ENCODE measurements around the gene THRB.

DNA sequence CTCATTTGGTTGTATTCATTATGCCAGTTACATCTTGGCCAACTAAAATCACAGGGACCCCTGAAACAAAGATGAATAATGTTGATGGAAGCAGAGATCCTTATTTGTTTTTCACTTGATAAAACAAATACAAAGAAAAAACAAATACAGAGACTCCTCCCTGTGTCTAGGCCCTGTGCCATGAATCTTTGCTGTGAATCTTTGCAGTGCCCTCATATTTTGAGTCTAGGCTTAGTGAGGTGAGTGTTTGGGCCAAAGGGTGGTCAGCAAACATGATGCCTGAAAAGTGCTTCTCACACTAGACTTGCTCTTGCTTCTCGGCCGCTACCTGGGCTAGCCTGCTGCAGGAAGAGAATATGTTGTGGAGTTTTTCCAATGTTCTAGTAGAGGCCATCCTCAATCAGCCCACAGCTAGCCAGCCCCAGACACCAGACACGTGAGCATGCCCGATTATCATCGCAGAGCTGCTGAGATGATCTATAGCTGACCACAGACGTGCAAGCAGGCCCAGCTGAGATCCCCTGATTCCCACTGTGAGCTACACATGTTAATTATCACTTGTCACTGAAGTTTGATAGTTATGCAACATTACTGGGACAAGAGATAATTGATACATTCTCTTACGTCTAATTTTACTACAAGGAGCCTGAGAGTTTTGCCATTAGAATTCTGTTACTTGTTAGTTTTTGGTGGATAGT, 191.4 kb downstream of the THRB start:
- TF ChIP-seq ZNF274 (IDR thresholded peaks at IDR 0.05; ENCODE audit: low read depth, low read length) (no peak), SUZ12 (IDR thresholded peaks at IDR 0.05; ENCODE audit: extremely low read depth, insufficient read depth, insufficient read length) (no peak)

All from NT2/D1 (cell line).